ENCODE data around the gene FAM149A.

The FAM149A gene

DNA sequence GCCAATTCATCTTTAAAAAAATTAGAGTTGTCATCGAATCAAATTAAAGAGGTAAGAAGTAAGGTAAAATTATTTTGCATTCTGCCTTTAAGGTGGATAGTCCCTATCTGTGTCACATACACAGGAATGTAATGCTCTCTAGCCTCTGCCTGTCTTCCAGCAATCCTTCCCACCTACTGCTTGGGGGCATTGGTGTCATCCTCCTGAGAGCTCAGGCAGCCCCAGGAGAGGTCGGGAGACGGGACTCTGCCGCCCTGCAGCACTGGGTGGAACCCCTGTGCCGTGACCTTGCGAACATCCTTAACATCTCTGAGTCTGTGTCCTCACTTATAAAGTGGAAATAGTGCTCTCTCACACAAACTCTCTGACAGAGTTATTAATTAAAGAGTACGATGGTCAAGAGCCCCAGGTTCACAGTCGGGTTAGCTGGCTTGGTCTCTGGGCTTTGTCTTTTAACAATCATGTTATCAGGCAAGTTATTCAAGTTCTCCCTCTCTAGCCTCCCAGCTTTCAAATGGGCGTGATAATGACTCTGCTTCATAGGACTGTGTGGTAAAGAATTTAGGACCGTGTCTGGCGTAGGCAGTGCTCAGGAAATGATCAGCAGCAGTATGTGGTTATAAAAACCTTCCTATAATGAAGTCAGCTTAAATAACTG is 25.4 kb upstream of the FAM149A start:
- Histone ChIP-seq H3K36me3 (ENCODE audit: control insufficient read depth, insufficient read depth, low read length) (no peaks in the 10 kb centered on the region), H3K27me3 (ENCODE audit: control insufficient read depth, insufficient read depth, low read length, poor library complexity, severe bottlenecking) (no peaks in the 10 kb centered on the region), H3K4me1 (ENCODE audit: control insufficient read depth, insufficient read depth, low read length) (peaks cover 8% of the 10 kb centered on the region), H3K9me3 (ENCODE audit: control insufficient read depth, low read length) (no peaks in the 10 kb centered on the region), H3K27ac (ENCODE audit: insufficient read depth, low read depth, low read length, poor library complexity, severe bottlenecking) (no peak overlapping the region), H3K4me3 (ENCODE audit: insufficient read depth, low read depth, low read length) (no peak overlapping the region)
- 28 to 40% methylated on average over 10 to 11 of the region's 11 CpGs for WGBS, 2 experiments

DNA sequence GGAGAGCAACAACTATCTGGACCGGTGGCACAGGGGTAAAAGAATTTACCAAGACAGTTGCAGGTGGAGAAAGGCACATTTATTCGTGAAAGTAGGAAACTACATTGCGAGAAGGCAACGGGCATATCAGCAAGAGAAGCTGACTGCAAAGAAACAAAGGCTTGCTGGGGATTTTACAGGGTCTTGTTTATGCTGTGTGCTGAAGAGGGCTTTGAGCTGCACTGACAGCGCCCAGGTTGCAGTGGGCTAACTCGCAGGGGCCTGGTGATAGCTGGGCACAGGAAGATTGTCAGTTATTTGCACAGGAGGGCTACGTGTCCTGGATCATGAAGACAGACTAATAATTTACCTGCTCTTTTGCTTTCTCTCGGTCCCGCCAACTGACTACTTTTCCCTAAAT is 24.8 kb upstream of the FAM149A start:
- Histone ChIP-seq H3K9me3 (ENCODE audit: control insufficient read depth, low read length) (no peaks in the 10 kb centered on the region), H3K4me1 (ENCODE audit: control insufficient read depth, insufficient read depth, low read length) (peaks cover 8% of the 10 kb centered on the region), H3K4me3 (ENCODE audit: insufficient read depth, low read depth, low read length) (no peak overlapping the region), H3K27me3 (ENCODE audit: control insufficient read depth, insufficient read depth, low read length, poor library complexity, severe bottlenecking) (no peaks in the 10 kb centered on the region), H3K27ac (ENCODE audit: insufficient read depth, low read depth, low read length, poor library complexity, severe bottlenecking) (no peak overlapping the region), H3K36me3 (ENCODE audit: control insufficient read depth, insufficient read depth, low read length) (no peaks in the 10 kb centered on the region)
- WGBS, 2 experiments: 64 to 71% methylated on average over 9 of the region's 9 CpGs

DNA sequence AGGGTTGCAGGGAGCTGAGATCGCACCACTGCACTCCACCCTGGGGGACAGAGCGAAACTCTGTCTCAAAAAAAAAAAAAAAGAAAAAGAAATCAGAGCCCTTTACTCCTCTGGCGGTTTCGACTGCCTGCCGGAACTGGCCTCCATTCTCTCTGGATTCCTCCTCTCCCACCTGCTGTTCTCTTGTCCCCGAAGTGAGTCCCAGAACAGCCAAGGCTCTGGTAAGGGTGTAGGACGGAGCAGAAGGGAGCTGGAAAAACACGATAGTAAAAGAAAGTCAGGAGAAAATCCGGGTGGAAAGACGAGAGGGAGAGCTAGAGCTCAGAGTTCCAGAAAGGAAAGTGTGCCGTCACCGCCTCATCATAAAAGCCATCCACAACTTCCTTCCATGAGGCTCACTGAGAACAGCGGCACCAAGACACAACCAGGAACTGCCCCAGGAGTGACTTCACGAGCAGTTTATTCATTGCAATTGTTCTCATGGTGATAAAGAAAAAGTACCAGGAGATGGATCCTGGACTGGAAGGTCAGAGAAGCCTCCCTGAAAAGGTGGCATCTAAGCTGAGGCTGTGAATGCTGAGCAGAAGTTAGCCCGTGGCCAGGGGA is 23.2 kb upstream of the FAM149A start:
- H3K27ac ChIP-seq (ENCODE audit: insufficient read depth, low read depth, low read length, poor library complexity, severe bottlenecking): peak overlapping the region; percentile 64
- H3K27me3 ChIP-seq (ENCODE audit: control insufficient read depth, insufficient read depth, low read length, poor library complexity, severe bottlenecking): no peaks in the 10 kb centered on the region
- H3K4me3 ChIP-seq (ENCODE audit: insufficient read depth, low read depth, low read length): no peak overlapping the region
- H3K4me1 ChIP-seq (ENCODE audit: control insufficient read depth, insufficient read depth, low read length): peaks cover 8% of the 10 kb centered on the region
- no peaks in the 10 kb centered on the region for H3K36me3 ChIP-seq (ENCODE audit: control insufficient read depth, insufficient read depth, low read length)
- 20 to 22% methylated on average over 15 of the region's 15 CpGs for WGBS, 2 experiments
- no peaks in the 10 kb centered on the region for H3K9me3 ChIP-seq (ENCODE audit: control insufficient read depth, low read length)

DNA sequence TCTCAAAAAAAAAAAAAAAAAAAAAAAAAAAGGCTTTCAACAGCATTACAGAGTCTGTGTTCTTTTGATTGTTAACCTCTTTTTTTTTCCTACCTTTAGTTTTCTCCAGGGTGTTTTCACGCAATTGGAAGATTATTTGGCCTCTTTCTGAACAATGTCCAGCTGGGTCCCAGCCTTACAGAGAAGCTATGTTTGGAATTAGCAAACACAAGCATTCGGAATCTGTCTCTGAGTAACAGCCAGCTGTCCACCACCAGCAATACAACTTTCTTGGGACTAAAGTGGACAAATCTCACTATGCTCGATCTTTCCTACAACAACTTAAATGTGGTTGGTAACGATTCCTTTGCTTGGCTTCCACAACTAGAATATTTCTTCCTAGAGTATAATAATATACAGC is 22.3 kb upstream of the FAM149A start:
- no peak overlapping the region for H3K27ac ChIP-seq (ENCODE audit: insufficient read depth, low read depth, low read length, poor library complexity, severe bottlenecking)
- no peaks in the 10 kb centered on the region for H3K36me3 ChIP-seq (ENCODE audit: control insufficient read depth, insufficient read depth, low read length)
- H3K27me3 ChIP-seq (ENCODE audit: control insufficient read depth, insufficient read depth, low read length, poor library complexity, severe bottlenecking): no peaks in the 10 kb centered on the region
- WGBS, 2 experiments: 95 to 96% methylated on average over 4 of the region's 4 CpGs
- H3K4me1 ChIP-seq (ENCODE audit: control insufficient read depth, insufficient read depth, low read length): peaks cover 8% of the 10 kb centered on the region
- H3K9me3 ChIP-seq (ENCODE audit: control insufficient read depth, low read length): no peaks in the 10 kb centered on the region
- H3K4me3 ChIP-seq (ENCODE audit: insufficient read depth, low read depth, low read length): no peak overlapping the region

DNA sequence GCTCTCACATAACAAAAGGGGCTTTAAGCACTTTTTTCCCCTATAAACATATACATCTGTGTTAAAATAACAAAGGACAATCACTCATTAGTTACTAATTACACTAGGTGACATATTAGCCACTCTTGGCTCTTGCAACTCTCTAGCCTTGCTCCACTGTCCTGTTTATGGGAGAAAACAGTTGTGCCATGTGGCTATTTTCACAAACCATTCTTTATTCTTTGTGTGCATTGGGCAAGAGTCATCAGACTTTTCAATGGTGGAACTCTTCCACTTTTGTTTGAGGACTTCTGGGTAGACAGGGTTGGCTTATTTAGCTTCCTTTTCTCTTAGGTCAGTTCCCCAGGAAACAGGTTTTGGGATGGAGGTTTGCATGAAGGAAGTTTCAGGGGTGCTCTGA is 16.0 kb upstream of the FAM149A start:
- Histone ChIP-seq H3K36me3 (ENCODE audit: control insufficient read depth, insufficient read depth, low read length) (no peaks in the 10 kb centered on the region), H3K27ac (ENCODE audit: insufficient read depth, low read depth, low read length, poor library complexity, severe bottlenecking) (no peak overlapping the region), H3K4me1 (ENCODE audit: control insufficient read depth, insufficient read depth, low read length) (no peaks in the 10 kb centered on the region), H3K27me3 (ENCODE audit: control insufficient read depth, insufficient read depth, low read length, poor library complexity, severe bottlenecking) (no peaks in the 10 kb centered on the region), H3K4me3 (ENCODE audit: insufficient read depth, low read depth, low read length) (no peak overlapping the region), H3K9me3 (ENCODE audit: control insufficient read depth, low read length) (no peaks in the 10 kb centered on the region)

DNA sequence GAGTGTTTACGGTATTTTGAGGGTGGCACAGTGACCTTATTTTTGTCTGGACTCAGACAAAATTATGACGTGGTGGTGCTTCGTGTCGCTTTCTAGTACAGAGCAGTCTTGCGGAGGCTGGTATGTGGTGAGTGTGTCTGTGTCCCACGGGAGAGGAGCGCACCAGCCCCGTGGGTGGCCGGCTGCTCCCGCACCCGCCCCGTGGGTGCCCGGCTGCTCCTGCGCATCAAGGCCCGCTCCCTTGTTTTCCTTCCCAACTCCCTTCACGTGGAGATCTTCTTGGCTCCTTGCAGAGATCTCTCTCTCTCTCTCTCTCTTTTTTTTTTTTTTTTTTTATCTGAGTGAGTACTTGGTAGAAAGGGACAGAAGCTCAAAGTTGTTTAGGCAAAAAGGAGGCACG is 12.2 kb upstream of the FAM149A start:
- Histone ChIP-seq H3K4me1 (ENCODE audit: control insufficient read depth, insufficient read depth, low read length) (no peaks in the 10 kb centered on the region), H3K9me3 (ENCODE audit: control insufficient read depth, low read length) (no peaks in the 10 kb centered on the region), H3K27me3 (ENCODE audit: control insufficient read depth, insufficient read depth, low read length, poor library complexity, severe bottlenecking) (no peaks in the 10 kb centered on the region), H3K27ac (ENCODE audit: insufficient read depth, low read depth, low read length, poor library complexity, severe bottlenecking) (no peak overlapping the region), H3K4me3 (ENCODE audit: insufficient read depth, low read depth, low read length) (no peak overlapping the region), H3K36me3 (ENCODE audit: control insufficient read depth, insufficient read depth, low read length) (no peaks in the 10 kb centered on the region)
- WGBS, 2 experiments: 93% methylated on average over 16 to 17 of the region's 17 CpGs

DNA sequence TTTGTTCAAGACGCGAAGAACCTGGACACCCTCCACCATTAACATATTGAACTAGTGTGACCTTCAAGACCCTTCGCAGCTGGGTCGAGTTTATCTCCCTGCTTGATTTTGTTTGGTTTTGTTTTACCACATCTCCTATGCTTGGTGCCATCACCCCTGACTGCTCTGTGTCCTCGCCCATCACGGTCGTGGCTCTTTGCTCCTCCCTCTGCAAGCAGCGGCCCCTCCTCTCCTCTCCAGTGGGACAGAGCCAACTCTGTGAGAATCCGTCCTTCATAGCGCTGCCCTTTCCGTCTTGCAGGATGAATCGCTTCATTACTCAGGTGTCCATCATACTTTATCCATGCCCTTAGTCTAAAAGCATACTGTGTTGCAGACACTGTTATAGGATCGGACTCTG is 9.1 kb upstream of the FAM149A start:
- H3K4me3 ChIP-seq (ENCODE audit: insufficient read depth, low read depth, low read length): no peak overlapping the region
- no peaks in the 10 kb centered on the region for H3K9me3 ChIP-seq (ENCODE audit: control insufficient read depth, low read length)
- no peaks in the 10 kb centered on the region for H3K4me1 ChIP-seq (ENCODE audit: control insufficient read depth, insufficient read depth, low read length)
- no peaks in the 10 kb centered on the region for H3K36me3 ChIP-seq (ENCODE audit: control insufficient read depth, insufficient read depth, low read length)
- H3K27me3 ChIP-seq (ENCODE audit: control insufficient read depth, insufficient read depth, low read length, poor library complexity, severe bottlenecking): no peaks in the 10 kb centered on the region
- 79% methylated on average over 13 of the region's 13 CpGs for WGBS, 2 experiments
- no peak overlapping the region for H3K27ac ChIP-seq (ENCODE audit: insufficient read depth, low read depth, low read length, poor library complexity, severe bottlenecking)

DNA sequence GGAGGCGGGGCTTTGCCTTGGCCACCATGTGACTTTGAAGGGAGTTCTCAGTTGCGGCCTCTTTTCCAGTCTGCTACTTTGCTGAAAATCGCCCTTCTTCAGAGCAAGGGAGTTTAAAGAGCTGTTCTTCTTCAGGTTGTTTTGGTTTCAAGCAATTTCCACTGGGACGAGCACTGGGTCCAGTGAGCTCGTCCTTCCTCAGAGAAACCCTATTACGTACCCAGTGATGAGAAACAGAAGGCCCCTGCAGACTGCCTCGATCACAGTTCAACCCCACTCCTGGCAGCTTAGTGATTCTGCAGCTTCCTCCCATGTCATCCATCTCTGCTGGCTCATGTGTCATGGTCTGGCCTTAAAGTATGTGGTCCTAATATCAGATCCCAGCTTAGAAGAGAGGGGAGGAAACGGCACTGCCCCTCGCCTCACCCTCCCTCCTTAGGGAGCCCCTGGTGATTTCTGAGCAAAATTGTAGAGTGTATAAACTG is 7.8 kb upstream of the FAM149A start:
- no peak overlapping the region for H3K27ac ChIP-seq (ENCODE audit: insufficient read depth, low read depth, low read length, poor library complexity, severe bottlenecking)
- H3K36me3 ChIP-seq (ENCODE audit: control insufficient read depth, insufficient read depth, low read length): no peaks in the 10 kb centered on the region
- H3K27me3 ChIP-seq (ENCODE audit: control insufficient read depth, insufficient read depth, low read length, poor library complexity, severe bottlenecking): no peaks in the 10 kb centered on the region
- H3K9me3 ChIP-seq (ENCODE audit: control insufficient read depth, low read length): no peaks in the 10 kb centered on the region
- H3K4me3 ChIP-seq (ENCODE audit: insufficient read depth, low read depth, low read length): no peak overlapping the region
- H3K4me1 ChIP-seq (ENCODE audit: control insufficient read depth, insufficient read depth, low read length): no peaks in the 10 kb centered on the region
- 85 to 88% methylated on average over 9 of the region's 9 CpGs for WGBS, 2 experiments

DNA sequence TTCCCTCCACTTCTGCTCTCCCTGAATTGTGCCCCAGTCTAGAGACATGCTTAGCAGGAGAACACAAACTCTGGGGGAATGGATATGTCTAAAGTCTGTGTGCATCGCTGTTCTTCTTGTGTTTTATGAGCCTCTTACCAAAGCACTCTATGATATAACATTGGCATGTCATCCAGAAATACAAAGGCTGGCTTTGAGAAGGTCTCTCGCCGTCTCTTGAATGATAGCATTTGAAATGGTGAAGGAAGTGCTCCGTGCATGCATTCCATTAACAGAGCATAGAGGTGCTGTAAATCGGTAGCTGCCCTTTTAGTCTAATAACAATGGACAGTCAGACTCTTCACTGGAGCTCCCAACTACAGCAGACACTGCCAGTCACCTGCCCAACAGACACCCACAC is 7.1 kb upstream of the FAM149A start:
- Histone ChIP-seq H3K4me1 (ENCODE audit: control insufficient read depth, insufficient read depth, low read length) (no peaks in the 10 kb centered on the region), H3K4me3 (ENCODE audit: insufficient read depth, low read depth, low read length) (no peak overlapping the region), H3K36me3 (ENCODE audit: control insufficient read depth, insufficient read depth, low read length) (no peaks in the 10 kb centered on the region), H3K27me3 (ENCODE audit: control insufficient read depth, insufficient read depth, low read length, poor library complexity, severe bottlenecking) (no peaks in the 10 kb centered on the region), H3K9me3 (ENCODE audit: control insufficient read depth, low read length) (no peaks in the 10 kb centered on the region), H3K27ac (ENCODE audit: insufficient read depth, low read depth, low read length, poor library complexity, severe bottlenecking) (no peak overlapping the region)
- 91 to 99% methylated on average over 5 of the region's 5 CpGs for WGBS, 2 experiments

DNA sequence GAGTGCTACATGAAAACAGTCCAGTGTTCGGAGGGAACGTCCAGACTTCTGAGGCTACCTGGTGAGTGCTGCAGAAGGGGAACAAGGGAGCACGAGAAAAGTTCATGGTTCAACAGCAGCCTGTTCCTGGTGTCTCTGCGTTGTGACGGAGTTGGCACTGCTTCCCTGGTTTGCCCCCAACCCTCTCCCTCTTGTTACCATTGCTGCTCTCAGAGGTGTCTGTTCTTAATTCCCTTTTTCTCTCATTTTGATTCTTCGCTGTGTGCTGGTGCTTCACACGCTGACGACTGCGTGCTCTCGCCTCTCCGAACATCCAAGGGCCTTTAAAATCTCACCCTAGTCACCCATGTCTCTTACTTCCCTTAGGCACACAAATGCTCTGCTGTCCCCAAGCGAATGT is 1.6 kb upstream of the FAM149A start:
- no peaks in the 10 kb centered on the region for H3K36me3 ChIP-seq (ENCODE audit: control insufficient read depth, insufficient read depth, low read length)
- 92 to 94% methylated on average over 12 of the region's 12 CpGs for WGBS, 2 experiments
- H3K4me3 ChIP-seq (ENCODE audit: insufficient read depth, low read depth, low read length): no peak overlapping the region
- peaks cover 38% of the 10 kb centered on the region for H3K27me3 ChIP-seq (ENCODE audit: control insufficient read depth, insufficient read depth, low read length, poor library complexity, severe bottlenecking)
- no peaks in the 10 kb centered on the region for H3K9me3 ChIP-seq (ENCODE audit: control insufficient read depth, low read length)
- H3K4me1 ChIP-seq (ENCODE audit: control insufficient read depth, insufficient read depth, low read length): no peaks in the 10 kb centered on the region
- no peak overlapping the region for H3K27ac ChIP-seq (ENCODE audit: insufficient read depth, low read depth, low read length, poor library complexity, severe bottlenecking)

Data from ectodermal cell (in vitro differentiated cells).